DND-41 (cell line): ENCODE data around the gene RNPEPL1.

ENCODE experiments used
- EZH2 ChIP-seq: IDR thresholded peaks from 3 replicates; pipeline ENCODE4 v1.6.1; 2012; ENCODE audit warnings: borderline replicate concordance, low read depth, mild to moderate bottlenecking, moderate library complexity, low read length, inconsistent platforms; ENCODE audit not compliant: severe bottlenecking
- TF ChIP-seq, protein P1 (sequence below): IDR thresholded peaks from 2 replicates; pipeline ENCODE4 v1.5.1; 2012; ENCODE audit warnings: borderline replicate concordance, low read length, moderate library complexity, mild to moderate bottlenecking; ENCODE audit not compliant: poor library complexity, severe bottlenecking; ENCODE audit errors: extremely low read depth

DNA sequence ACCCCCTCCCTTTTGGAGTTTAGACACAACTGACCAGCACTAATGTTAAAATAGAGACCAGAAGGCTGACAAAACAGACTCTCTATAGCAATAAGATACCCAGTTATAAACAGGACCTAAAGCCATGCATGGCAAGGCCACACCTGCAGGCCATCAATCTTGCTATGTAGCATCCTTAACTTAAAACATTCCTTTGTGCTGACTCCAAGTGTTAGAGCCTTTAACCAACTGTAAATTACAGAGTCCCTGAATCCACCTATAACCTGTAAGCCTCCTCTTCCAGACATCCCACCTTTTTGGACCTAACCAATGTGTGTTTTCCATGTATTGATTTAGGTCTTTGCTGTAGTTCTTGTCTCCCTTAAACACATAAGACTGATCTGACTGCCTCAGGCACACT, 28.4 kb upstream of the RNPEPL1 start:
- TF ChIP-seq, protein P1, sequence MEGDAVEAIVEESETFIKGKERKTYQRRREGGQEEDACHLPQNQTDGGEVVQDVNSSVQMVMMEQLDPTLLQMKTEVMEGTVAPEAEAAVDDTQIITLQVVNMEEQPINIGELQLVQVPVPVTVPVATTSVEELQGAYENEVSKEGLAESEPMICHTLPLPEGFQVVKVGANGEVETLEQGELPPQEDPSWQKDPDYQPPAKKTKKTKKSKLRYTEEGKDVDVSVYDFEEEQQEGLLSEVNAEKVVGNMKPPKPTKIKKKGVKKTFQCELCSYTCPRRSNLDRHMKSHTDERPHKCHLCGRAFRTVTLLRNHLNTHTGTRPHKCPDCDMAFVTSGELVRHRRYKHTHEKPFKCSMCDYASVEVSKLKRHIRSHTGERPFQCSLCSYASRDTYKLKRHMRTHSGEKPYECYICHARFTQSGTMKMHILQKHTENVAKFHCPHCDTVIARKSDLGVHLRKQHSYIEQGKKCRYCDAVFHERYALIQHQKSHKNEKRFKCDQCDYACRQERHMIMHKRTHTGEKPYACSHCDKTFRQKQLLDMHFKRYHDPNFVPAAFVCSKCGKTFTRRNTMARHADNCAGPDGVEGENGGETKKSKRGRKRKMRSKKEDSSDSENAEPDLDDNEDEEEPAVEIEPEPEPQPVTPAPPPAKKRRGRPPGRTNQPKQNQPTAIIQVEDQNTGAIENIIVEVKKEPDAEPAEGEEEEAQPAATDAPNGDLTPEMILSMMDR = no peak
- no peak for TF ChIP-seq EZH2
